Measurements from ENCODE around the gene MT3.

The MT3 gene

DNA sequence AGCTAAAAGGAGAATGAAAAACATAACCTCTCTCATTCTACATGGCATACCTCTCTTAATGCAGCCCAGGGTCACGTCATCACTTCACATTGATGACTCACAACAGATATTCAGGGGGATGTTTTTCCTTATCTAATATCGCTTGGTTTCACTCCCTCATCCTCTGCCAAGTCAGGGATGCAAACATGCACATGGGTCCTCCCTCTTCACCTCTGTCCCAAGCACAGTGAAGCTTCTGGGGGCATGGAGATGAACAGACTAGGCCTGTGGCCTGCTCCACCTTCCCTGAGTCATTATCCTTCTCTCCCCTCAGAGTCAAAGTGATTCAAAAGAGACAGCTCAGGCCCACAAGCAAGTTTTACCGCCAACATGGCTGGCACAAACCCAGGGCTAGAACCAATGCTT, 16.7 kb downstream of the MT3 start:
- no peak overlapping the region for H3K9ac ChIP-seq (ENCODE audit: low read depth, low read length)
- no peaks in the 10 kb centered on the region for H3K36me3 ChIP-seq (ENCODE audit: control insufficient read depth, insufficient read depth, low read length)
- peaks cover 72% of the 10 kb centered on the region for H3K27me3 ChIP-seq (ENCODE audit: control insufficient read depth, insufficient read depth, low read length)
- peaks cover 9% of the 10 kb centered on the region for H3K4me1 ChIP-seq (ENCODE audit: control insufficient read depth, insufficient read depth, low read length)
- no peak overlapping the region for H3K4me3 ChIP-seq (ENCODE audit: low read depth, low read length)
- no peaks in the 10 kb centered on the region for H3K9me3 ChIP-seq (ENCODE audit: control insufficient read depth, insufficient read depth, low read length)

DNA sequence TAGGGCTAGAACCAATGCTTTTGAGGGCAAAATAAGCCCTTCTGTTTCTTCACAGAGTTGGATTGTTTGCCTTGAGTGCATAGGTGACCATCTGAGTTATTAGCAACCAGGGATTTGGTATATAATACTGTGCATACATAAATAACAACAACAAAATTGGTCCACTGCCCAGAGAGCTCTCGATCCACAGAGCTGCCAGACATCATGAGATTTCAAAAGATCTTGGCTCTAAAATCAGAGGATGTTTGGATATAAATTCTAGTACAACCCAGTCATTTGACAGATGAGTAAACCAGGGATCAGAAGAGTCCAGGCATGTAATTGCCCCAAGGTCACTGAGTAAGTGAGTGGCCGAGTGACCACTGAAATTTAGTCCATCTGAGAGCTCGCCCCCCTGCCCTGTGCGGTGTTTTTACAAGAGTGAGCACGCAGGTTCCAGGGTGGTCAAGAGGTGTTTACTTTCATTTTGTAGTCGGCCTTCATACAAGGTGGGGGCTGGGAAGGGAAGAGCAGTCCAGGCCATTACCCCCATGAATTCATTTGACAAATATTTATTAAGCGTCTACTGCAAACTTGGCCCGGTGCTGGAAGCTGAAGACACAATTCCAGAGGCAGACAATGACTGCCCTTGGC, 17.3 kb downstream of the MT3 start:
- Histone ChIP-seq H3K36me3 (ENCODE audit: control insufficient read depth, insufficient read depth, low read length) (no peaks in the 10 kb centered on the region), H3K27me3 (ENCODE audit: control insufficient read depth, insufficient read depth, low read length) (peaks cover 72% of the 10 kb centered on the region), H3K9ac (ENCODE audit: low read depth, low read length) (no peak overlapping the region), H3K4me3 (ENCODE audit: low read depth, low read length) (no peak overlapping the region), H3K4me1 (ENCODE audit: control insufficient read depth, insufficient read depth, low read length) (peaks cover 9% of the 10 kb centered on the region), H3K9me3 (ENCODE audit: control insufficient read depth, insufficient read depth, low read length) (no peaks in the 10 kb centered on the region)

DNA sequence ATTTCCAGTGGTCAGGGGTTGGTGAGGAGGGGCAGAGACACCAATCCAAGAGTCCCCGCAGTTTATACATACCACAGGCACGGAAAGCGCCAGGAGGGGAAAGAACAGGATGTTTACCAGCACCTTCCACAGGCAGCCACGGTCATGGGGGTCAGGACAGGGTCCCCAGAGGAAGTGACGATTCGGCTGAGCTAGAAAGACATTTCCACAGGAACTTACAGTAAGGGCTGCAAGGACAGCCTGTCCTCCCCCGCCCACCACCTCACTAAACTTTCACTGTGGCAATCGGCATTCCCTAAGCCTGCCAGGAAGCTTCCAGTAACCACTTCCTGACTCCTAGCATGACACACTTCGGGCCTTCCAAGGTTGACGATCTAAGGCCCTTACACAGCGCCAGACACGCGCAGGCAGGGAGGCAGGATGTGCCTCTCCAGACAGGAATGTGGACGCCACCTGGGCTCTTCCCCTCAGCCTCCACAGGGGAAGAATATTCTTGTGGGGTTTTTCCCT, 17.8 kb downstream of the MT3 start:
- H3K27me3 ChIP-seq (ENCODE audit: control insufficient read depth, insufficient read depth, low read length), result peaks cover 75% of the 10 kb centered on the region
- H3K36me3 ChIP-seq (ENCODE audit: control insufficient read depth, insufficient read depth, low read length), result no peaks in the 10 kb centered on the region
- H3K9me3 ChIP-seq (ENCODE audit: control insufficient read depth, insufficient read depth, low read length), result no peaks in the 10 kb centered on the region
- peaks cover 9% of the 10 kb centered on the region for H3K4me1 ChIP-seq (ENCODE audit: control insufficient read depth, insufficient read depth, low read length)
- no peak overlapping the region for H3K4me3 ChIP-seq (ENCODE audit: low read depth, low read length)
- H3K9ac ChIP-seq (ENCODE audit: low read depth, low read length), result no peak overlapping the region

DNA sequence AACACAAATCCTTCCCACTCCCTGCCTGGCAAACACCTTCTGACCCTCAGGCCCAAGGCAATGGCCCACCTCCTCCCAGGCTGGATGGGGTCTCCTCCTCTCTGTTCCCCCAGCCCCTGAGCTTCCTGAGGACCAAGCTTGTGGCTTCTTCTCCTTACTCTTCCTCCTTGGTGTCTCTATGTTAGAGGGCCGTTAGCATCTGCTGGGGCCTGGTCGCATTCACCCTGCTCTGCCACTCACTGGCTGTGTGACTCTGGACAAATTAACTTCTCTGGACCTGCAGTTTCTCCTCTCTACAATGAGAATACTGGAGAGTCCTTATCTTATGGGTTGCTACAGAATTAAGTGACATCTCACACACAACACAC, 18.3 kb downstream of the MT3 start:
- Histone ChIP-seq H3K9ac (ENCODE audit: low read depth, low read length) (no peak overlapping the region), H3K4me1 (ENCODE audit: control insufficient read depth, insufficient read depth, low read length) (peaks cover 9% of the 10 kb centered on the region), H3K9me3 (ENCODE audit: control insufficient read depth, insufficient read depth, low read length) (no peaks in the 10 kb centered on the region), H3K4me3 (ENCODE audit: low read depth, low read length) (peak overlapping the region; percentile 71), H3K27me3 (ENCODE audit: control insufficient read depth, insufficient read depth, low read length) (peaks cover 79% of the 10 kb centered on the region), H3K36me3 (ENCODE audit: control insufficient read depth, insufficient read depth, low read length) (no peaks in the 10 kb centered on the region)

DNA sequence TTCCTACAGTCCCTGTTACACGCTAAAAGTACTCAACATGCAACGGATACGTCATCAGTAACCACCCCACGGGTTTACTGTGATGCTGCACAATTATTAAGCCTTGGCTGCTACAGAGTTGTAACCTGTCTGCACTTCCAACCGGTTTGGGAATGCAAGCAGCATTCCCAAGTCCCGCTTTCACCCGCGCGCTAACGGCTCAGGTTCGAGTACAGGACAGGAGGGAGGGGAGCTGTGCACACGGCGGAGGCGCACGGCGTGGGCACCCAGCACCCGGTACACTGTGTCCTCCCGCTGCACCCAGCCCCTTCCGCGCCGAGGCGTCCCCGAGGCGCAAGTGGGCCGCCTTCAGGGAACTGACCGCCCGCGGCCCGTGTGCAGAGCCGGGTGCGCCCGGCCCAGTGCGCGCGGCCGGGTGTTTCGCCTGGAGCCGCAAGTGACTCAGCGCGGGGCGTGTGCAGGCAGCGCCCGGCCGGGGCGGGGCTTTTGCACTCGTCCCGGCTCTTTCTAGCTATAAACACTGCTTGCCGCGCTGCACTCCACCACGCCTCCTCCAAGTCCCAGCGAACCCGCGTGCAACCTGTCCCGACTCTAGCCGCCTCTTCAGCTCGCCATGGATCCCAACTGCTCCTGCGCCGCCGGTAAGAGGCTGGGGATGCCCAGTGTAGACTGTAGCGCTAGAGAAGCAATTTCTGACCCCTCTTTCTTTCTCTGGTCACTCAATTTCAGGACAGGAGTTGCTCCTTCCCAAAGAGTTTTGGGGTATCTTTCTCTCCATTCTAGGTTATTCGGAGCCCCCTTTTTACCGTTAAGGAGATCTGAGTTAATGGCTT, 18.9 kb downstream of the MT3 start, which contains the start of gene MT2A:
MT2A (plus strand) TSS at position 542 of the 833 bp plus-strand sequence; CDS start at position 614, 72 bp downstream.
- Histone ChIP-seq H3K36me3 (ENCODE audit: control insufficient read depth, insufficient read depth, low read length) (no peaks in the 10 kb centered on the region), H3K4me3 (ENCODE audit: low read depth, low read length) (peak within 1 kb of the TSS; percentile 71), H3K27me3 (ENCODE audit: control insufficient read depth, insufficient read depth, low read length) (peaks cover 80% of the 10 kb centered on the region), H3K9me3 (ENCODE audit: control insufficient read depth, insufficient read depth, low read length) (no peaks in the 10 kb centered on the region), H3K9ac (ENCODE audit: low read depth, low read length) (no peak within 1 kb of the TSS), H3K4me1 (ENCODE audit: control insufficient read depth, insufficient read depth, low read length) (peaks cover 9% of the 10 kb centered on the region)

DNA sequence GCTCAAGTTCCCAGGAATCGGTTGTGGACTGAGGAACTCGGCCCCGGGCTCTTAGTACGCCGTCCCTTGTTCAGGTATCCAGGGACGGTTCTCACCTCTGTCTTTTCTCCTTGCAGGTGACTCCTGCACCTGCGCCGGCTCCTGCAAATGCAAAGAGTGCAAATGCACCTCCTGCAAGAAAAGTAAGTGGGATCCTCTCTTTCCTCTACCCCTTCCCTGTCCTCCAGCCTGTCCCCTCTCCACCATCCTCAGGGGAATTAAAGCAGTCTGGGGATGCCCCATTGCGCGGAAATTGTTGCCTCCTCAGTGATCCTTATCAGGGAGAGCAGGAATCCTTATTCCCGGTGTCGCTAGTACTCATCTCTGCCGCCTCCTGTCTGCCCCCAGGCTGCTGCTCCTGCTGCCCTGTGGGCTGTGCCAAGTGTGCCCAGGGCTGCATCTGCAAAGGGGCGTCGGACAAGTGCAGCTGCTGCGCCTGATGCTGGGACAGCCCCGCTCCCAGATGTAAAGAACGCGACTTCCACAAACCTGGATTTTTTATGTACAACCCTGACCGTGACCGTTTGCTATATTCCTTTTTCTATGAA, 19.6 kb downstream of the MT3 start:
- H3K27me3 ChIP-seq (ENCODE audit: control insufficient read depth, insufficient read depth, low read length), result peaks cover 84% of the 10 kb centered on the region
- H3K4me3 ChIP-seq (ENCODE audit: low read depth, low read length), result peak overlapping the region; percentile 71
- H3K4me1 ChIP-seq (ENCODE audit: control insufficient read depth, insufficient read depth, low read length), result peaks cover 9% of the 10 kb centered on the region
- no peaks in the 10 kb centered on the region for H3K9me3 ChIP-seq (ENCODE audit: control insufficient read depth, insufficient read depth, low read length)
- H3K36me3 ChIP-seq (ENCODE audit: control insufficient read depth, insufficient read depth, low read length), result no peaks in the 10 kb centered on the region
- no peak overlapping the region for H3K9ac ChIP-seq (ENCODE audit: low read depth, low read length)

DNA sequence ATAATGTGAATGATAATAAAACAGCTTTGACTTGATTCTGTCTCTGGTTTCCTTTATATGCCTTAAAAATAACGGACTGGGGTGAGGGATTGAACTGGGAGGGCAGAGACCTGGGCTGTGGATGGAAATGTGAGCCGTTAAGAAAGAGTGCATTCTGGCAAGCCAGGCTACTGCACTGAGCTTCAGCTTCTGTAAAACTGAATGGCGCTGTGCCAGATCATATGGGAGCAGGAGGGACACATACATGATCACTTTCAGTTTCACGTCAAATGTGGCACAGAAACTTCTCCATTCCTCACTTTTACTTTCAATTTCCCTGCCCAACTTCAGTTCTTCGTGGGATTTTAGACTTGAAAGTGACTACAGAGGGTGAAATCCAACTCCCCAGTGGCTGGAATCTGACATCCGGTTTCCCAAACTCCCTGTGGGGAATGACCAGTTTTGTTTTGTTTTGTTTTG, 20.2 kb downstream of the MT3 start:
- no peaks in the 10 kb centered on the region for H3K9me3 ChIP-seq (ENCODE audit: control insufficient read depth, insufficient read depth, low read length)
- H3K9ac ChIP-seq (ENCODE audit: low read depth, low read length), result no peak overlapping the region
- H3K36me3 ChIP-seq (ENCODE audit: control insufficient read depth, insufficient read depth, low read length), result no peaks in the 10 kb centered on the region
- H3K4me1 ChIP-seq (ENCODE audit: control insufficient read depth, insufficient read depth, low read length), result peaks cover 9% of the 10 kb centered on the region
- H3K4me3 ChIP-seq (ENCODE audit: low read depth, low read length), result peak overlapping the region; percentile 71
- peaks cover 88% of the 10 kb centered on the region for H3K27me3 ChIP-seq (ENCODE audit: control insufficient read depth, insufficient read depth, low read length)

DNA sequence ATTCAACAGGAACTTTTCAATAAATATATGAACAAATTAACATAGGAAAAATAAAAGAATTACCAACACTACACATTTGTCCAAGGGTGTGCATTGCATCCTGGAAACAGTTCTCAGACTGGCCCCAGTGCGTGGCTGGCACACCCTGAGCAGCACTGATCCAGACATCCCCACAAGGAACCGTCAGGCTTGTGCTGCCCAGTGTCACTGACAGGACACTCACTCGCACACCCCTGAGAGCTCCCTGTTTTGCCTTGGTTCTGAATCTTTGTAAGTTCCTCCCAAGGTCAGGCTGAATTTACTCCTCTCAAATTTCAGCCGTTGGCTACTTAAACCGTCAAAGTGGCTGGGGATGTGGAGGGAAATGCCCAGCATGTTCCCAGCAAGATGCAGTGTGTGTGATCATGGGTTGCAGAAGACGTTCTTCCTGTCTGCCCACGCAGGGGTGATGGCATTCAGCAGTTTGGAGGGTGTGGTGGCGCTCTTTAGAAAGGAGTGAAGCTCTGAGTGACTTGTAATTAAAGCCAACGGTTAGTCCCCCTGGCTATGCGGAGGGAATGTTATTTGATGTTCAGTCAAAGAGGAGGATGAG, 20.8 kb downstream of the MT3 start:
- H3K4me3 ChIP-seq (ENCODE audit: low read depth, low read length), result no peak overlapping the region
- H3K36me3 ChIP-seq (ENCODE audit: control insufficient read depth, insufficient read depth, low read length), result no peaks in the 10 kb centered on the region
- peaks cover 89% of the 10 kb centered on the region for H3K27me3 ChIP-seq (ENCODE audit: control insufficient read depth, insufficient read depth, low read length)
- no peak overlapping the region for H3K9ac ChIP-seq (ENCODE audit: low read depth, low read length)
- H3K9me3 ChIP-seq (ENCODE audit: control insufficient read depth, insufficient read depth, low read length), result no peaks in the 10 kb centered on the region
- H3K4me1 ChIP-seq (ENCODE audit: control insufficient read depth, insufficient read depth, low read length), result peaks cover 9% of the 10 kb centered on the region

DNA sequence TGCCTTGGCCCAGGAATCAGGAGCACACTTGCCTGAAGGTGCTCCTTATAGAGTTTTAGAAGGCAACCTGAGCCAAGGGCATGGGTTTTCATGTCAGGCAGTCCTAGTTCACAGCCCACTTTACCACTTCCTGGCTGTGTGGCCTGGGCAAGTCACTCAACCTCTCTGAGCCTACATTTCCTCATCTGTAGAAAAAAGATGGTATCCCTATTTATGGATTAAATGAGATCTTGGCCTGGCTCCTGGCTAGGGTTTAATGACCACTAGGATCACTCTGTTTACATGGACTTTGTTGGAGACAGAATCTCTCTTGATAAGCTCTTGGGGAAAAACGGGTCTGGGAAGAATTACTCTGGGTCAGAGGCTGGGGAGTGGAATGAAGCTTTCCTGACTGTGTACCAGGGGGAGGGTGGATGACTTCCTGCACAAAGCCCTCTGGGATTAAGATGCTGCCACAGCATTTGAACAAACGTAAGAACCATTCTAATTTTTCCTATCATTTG, 21.3 kb downstream of the MT3 start:
- Histone ChIP-seq H3K4me3 (ENCODE audit: low read depth, low read length) (no peak overlapping the region), H3K4me1 (ENCODE audit: control insufficient read depth, insufficient read depth, low read length) (peaks cover 9% of the 10 kb centered on the region), H3K9ac (ENCODE audit: low read depth, low read length) (no peak overlapping the region), H3K27me3 (ENCODE audit: control insufficient read depth, insufficient read depth, low read length) (peaks cover 89% of the 10 kb centered on the region), H3K9me3 (ENCODE audit: control insufficient read depth, insufficient read depth, low read length) (no peaks in the 10 kb centered on the region), H3K36me3 (ENCODE audit: control insufficient read depth, insufficient read depth, low read length) (no peaks in the 10 kb centered on the region)

DNA sequence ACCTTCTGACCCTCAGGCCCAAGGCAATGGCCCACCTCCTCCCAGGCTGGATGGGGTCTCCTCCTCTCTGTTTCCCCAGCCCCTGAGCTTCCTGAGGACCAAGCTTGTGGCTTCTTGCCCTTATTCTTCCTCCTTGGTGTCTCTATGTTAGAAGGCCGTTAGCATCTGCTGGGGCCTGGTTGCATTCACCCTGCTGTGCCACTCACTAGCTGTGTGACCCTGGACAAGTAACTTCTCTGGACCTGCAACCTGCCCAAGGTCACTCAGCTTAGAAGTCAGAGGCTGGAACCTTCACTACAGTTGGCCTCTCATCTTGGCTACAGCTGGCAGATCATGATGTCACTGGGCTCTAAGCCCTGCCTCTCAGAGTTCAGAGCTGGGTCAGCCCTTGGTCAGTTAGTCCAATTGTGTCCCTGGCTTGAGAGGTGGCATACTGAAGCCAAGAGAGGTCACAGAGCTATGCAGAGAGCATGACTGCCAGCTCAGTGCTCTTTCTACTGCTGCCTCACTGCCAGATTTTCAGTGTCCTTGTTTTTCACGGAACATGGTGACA, 22.0 kb downstream of the MT3 start:
- Histone ChIP-seq H3K4me1 (ENCODE audit: control insufficient read depth, insufficient read depth, low read length) (peaks cover 9% of the 10 kb centered on the region), H3K4me3 (ENCODE audit: low read depth, low read length) (no peak overlapping the region), H3K9ac (ENCODE audit: low read depth, low read length) (no peak overlapping the region), H3K36me3 (ENCODE audit: control insufficient read depth, insufficient read depth, low read length) (no peaks in the 10 kb centered on the region), H3K27me3 (ENCODE audit: control insufficient read depth, insufficient read depth, low read length) (peaks cover 87% of the 10 kb centered on the region), H3K9me3 (ENCODE audit: control insufficient read depth, insufficient read depth, low read length) (no peaks in the 10 kb centered on the region)

DNA sequence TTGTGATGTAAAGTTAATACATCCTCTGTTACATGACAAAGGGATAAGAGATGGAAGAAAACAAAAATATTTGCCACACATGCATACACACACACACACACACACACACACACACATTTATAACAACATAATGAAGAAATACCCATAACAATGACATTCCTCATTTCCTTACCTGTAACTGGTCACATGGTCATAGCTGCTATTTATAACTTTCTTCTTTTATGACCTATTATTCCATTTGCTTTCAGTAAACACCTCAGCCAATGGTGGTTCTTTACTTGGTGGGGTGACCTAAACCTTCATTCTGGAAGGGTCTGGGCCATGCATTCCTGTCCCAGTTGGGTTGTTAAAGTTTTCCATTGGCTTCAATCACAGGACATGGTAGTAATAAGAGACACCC, 24.4 kb downstream of the MT3 start:
- Histone ChIP-seq H3K4me3 (ENCODE audit: low read depth, low read length) (no peak overlapping the region), H3K27me3 (ENCODE audit: control insufficient read depth, insufficient read depth, low read length) (peaks cover 88% of the 10 kb centered on the region), H3K9me3 (ENCODE audit: control insufficient read depth, insufficient read depth, low read length) (no peaks in the 10 kb centered on the region), H3K36me3 (ENCODE audit: control insufficient read depth, insufficient read depth, low read length) (no peaks in the 10 kb centered on the region), H3K9ac (ENCODE audit: low read depth, low read length) (no peak overlapping the region), H3K4me1 (ENCODE audit: control insufficient read depth, insufficient read depth, low read length) (peaks cover 15% of the 10 kb centered on the region)

All from iPS-15b (cell line).